AG10803 (cell line): Measurements from ENCODE around the gene MYL12A.
A peak's percentile ranks its signal among the peaks of the same experiment; 100 is the strongest.
"Not testable (repeated sequence)": the region's sequence is repeated elsewhere in the genome, so short reads cannot be mapped to it uniquely, and the experiment has no call there.

Experiments used
- DNase-seq: peaks from one replicate; pipeline ENCODE4 v3.0.0; 2010; ENCODE audit warnings: low read depth
- H3K4me3 ChIP-seq: 2 replicates; pipeline ENCODE4 v1.5.1; 2011; ENCODE audit warnings: mild to moderate bottlenecking, low read length, control low read depth
- TF ChIP-seq, protein P1 (sequence below): conservative IDR thresholded peaks from 2 replicates; pipeline ENCODE4 v1.5.1; 2011; ENCODE audit warnings: mild to moderate bottlenecking, low read length, control low read depth, inconsistent platforms

MYL12A gene

DNA sequence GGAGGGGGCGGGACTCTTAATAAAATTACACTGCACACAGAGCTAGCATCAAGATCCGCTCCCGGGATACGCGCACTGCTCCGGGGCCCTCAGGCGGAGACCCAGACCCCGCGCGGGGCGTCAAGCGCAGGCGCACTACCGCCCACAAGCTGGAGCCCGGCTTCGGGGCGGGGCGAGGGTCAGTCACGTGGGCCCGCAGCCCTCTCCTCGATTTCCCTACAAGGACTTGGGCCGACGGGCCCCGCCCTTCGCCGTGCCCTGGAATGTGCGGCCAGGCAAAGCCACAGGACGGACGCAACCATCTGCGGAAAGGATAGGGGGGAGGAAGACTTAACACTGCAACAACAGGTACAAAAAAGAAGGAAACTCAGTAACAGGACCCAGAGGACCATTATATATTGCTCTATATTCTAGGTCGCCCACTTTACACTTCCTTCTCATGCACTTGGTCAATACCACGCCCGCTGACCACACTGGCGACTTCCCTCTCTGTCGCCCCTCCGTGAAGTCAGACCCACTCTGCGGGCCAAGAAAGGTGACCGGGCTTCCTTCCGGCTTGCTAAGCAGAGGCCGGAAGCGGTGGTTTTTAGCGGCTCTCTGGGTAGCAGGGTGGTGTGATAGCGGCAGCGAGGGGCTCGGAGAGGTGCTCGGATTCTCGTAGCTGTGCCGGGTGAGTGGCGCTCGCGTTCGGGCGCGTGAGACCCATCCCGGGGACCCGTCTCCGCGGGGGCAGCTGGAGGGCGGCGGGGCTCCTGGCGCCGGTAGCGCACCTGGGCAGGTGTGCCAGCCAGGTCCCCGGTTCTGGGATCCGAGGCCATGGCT lies at the start of gene MYL12A:
Gene MYL12A (plus strand): TSS at position 562 of the 822 bp plus-strand sequence. CDS start 5,447 bp downstream, outside the sequence.
- TF ChIP-seq, protein P1, sequence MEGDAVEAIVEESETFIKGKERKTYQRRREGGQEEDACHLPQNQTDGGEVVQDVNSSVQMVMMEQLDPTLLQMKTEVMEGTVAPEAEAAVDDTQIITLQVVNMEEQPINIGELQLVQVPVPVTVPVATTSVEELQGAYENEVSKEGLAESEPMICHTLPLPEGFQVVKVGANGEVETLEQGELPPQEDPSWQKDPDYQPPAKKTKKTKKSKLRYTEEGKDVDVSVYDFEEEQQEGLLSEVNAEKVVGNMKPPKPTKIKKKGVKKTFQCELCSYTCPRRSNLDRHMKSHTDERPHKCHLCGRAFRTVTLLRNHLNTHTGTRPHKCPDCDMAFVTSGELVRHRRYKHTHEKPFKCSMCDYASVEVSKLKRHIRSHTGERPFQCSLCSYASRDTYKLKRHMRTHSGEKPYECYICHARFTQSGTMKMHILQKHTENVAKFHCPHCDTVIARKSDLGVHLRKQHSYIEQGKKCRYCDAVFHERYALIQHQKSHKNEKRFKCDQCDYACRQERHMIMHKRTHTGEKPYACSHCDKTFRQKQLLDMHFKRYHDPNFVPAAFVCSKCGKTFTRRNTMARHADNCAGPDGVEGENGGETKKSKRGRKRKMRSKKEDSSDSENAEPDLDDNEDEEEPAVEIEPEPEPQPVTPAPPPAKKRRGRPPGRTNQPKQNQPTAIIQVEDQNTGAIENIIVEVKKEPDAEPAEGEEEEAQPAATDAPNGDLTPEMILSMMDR: no peak
- H3K4me3 ChIP-seq: peak within 1 kb of the TSS; percentile 93
- peak; percentile 99 for DNase-seq

GRCh38 chr18:3198260-3198860 lies 49.2 kb upstream of the MYL12A start:
- not testable (repeated sequence) for DNase-seq, H3K4me3 ChIP-seq

DNA sequence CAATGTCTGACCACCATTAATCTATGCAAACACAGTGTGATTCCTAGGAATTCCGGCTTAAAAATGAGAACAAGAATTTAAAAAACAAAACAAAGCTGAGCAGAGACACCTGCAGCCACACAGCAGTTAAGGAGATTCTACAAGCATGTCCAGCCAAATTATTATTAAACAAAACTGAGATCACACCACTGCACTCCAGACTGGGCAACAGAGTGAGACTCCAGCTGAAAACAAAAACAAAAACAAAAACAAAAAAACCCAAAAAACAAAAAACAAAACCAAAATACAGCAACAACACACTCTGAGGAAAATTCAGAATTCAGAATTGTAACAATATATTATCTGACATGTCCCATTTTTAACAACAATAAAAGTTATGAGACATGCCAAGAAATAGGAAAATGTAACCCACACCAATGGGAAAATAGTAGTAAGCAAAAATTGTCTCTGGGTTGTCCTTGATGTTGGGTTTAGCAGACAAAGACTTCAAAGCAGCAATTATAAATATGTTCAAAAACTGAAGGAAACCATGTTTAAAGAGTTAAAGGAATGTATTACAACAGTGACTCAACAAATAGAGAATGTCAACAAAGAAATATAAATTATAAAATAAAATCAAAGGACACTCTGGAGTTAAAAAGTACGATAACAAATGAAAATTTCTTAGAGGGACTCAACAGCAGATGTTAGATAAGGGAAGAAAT lies 47.5 kb upstream of the MYL12A start:
- DNase-seq: no peak
- no peak overlapping the region for H3K4me3 ChIP-seq
- TF ChIP-seq, protein P1: no peak

DNA sequence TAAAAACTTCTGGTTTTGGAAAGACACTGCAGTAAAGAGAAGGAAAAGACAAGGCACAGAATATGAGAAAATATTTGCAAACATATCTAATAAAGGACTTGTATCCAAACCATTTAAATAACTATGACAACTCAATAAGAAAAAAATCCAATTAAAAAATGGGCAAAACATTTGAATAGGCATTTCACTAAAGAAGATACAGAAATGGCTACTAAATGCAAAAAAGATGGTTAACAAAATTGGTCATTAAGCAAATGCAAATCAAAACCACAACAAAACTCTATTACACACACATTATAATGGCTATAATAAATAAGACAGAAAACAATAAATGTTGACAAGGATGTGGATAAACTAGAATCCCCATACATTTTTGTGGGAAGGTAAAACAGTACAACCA lies 42.4 kb upstream of the MYL12A start:
- H3K4me3 ChIP-seq: no peak overlapping the region

GRCh38 chr18:3207565-3207964 lies 40.0 kb upstream of the MYL12A start:
- DNase-seq: no peak
- TF ChIP-seq, protein P1: no peak

More for the DNA sequence above, 42.4 kb upstream of the MYL12A start:
- TF ChIP-seq, protein P1: no peak
- DNase-seq: no peak

DNA sequence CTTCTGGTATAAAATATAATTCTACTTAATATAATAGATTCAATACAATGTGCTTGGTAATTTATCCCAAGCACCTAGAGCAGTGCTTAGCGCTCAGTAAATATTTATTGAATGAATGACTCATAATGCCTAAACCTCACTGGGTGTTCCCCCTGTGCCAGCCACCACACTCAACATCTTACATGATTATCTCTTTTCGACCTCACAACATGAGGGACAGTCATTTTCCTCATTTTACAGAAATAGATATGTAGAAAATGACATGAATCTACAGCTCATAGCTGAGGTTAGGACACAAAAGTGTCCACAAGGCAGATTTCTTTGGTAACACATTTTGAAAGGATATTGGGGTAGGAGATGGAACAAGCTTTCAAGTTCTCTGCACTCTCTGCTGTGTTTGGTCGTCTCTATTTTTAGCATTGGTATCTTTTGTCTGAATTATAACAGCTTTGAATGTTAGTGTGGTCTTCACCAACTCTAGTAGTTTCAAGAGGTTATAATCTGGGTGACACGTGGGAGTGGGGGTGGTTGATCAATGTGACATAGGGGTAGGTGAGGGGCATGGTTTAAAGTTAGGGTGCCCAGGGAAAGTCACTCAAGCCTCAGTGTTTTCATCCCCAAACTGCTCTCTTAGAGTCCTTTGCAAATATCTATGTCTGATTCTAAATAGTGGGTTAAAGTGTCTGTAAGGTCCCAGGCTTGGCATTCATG lies 37.6 kb upstream of the MYL12A start:
- TF ChIP-seq, protein P1: no peak
- DNase-seq: no peak

More at GRCh38 chr18:3207565-3207964, 40.0 kb upstream of the MYL12A start:
- H3K4me3 ChIP-seq: no peak overlapping the region

More for the DNA sequence above, 37.6 kb upstream of the MYL12A start:
- no peak overlapping the region for H3K4me3 ChIP-seq
